ENCODE data around the gene AIF1. TPM values are rescaled to one million over a fixed set of nuclear protein-coding genes. Genes with fewer than 3 reads are reported as not detected.

The AIF1 gene
- total RNA-seq, 1 experiment from 2014 or later = not detected

- ChIA-PET CTCF (interaction anchor here (0.9 to 10.3 kb wide), 11 partner anchors 15 to 104 kb away, joined by 3 to 215 read pairs (median 4); partner anchors contain the start of genes ATP6V1G2, DDX39B, LST1 and LTB), POLR2A (interaction anchor here (1.1 to 1.5 kb wide), 3 partner anchors 13 to 54 kb away, joined by 3 to 4 read pairs (median 4); no protein-coding TSS in a partner anchor)
- Mint-ChIP-seq H3K36me3 (ENCODE audit: insufficient read depth, unreplicated experiment) (no peaks in the 10 kb centered on the region), H3K27me3 (ENCODE audit: insufficient read depth, unreplicated experiment) (no peaks in the 10 kb centered on the region), H3K4me1 (ENCODE audit: insufficient read depth, unreplicated experiment) (peaks cover 6% of the 10 kb centered on the region), H3K4me3 (ENCODE audit: unreplicated experiment) (no peak overlapping the region), H3K9me3 (ENCODE audit: unreplicated experiment) (no peaks in the 10 kb centered on the region), H3K27ac (ENCODE audit: low read depth, unreplicated experiment) (no peak overlapping the region)
- BruUV-seq (replicated peaks) = no TSS peak
- peak; percentile 56 for DNase-seq (ENCODE audit: unreplicated experiment)
- intact Hi-C loops (cut with micrococcal nuclease) = loop anchor here (5.0 kb wide), 1 partner anchor 200 kb away; no protein-coding TSS in a partner anchor
- peak; percentile 28 for TF ChIP-seq CTCF (IDR thresholded peaks at IDR 0.05; ENCODE audit: unreplicated experiment)
These were observed 18.0 kb upstream of the AIF1 start for GRCh38 chr6:31597006-31597405.

GRCh38 chr6:31607317-31607716 lies 7.7 kb upstream of the AIF1 start:
- Mint-ChIP-seq H3K27me3 (ENCODE audit: insufficient read depth, unreplicated experiment) (no peaks in the 10 kb centered on the region), H3K4me1 (ENCODE audit: insufficient read depth, unreplicated experiment) (no peaks in the 10 kb centered on the region), H3K27ac (ENCODE audit: low read depth, unreplicated experiment) (no peak overlapping the region), H3K9me3 (ENCODE audit: unreplicated experiment) (no peaks in the 10 kb centered on the region), H3K36me3 (ENCODE audit: insufficient read depth, unreplicated experiment) (no peaks in the 10 kb centered on the region), H3K4me3 (ENCODE audit: unreplicated experiment) (no peak overlapping the region)
- POLR2A ChIA-PET = no interaction called here
- no TSS peak for BruUV-seq (replicated peaks)
- no peak for DNase-seq (ENCODE audit: unreplicated experiment)
- intact Hi-C loops (cut with micrococcal nuclease) = no loop called here
- no peak for TF ChIP-seq CTCF (IDR thresholded peaks at IDR 0.05; ENCODE audit: unreplicated experiment)
- CTCF ChIA-PET = interaction anchor here (1.5 kb wide), 1 partner anchor 8 kb away, joined by 4 read pairs; no protein-coding TSS in a partner anchor

- no peaks in the 10 kb centered on the region for H3K36me3 Mint-ChIP-seq (ENCODE audit: insufficient read depth, unreplicated experiment)
- CTCF ChIA-PET = interaction anchor here (0.5 to 1.5 kb wide), 7 partner anchors 11 to 467 kb away, joined by 3 to 18 read pairs (median 3); partner anchors contain the start of gene ATP6V1G2
- H3K4me3 Mint-ChIP-seq (ENCODE audit: unreplicated experiment) = no peak overlapping the region
- intact Hi-C loops (cut with micrococcal nuclease) = no loop called here
- H3K4me1 Mint-ChIP-seq (ENCODE audit: insufficient read depth, unreplicated experiment) = no peaks in the 10 kb centered on the region
- H3K27ac Mint-ChIP-seq (ENCODE audit: low read depth, unreplicated experiment) = no peak overlapping the region
- POLR2A ChIA-PET = interaction anchor here (0.7 to 1.0 kb wide), 2 partner anchors 31 to 217 kb away, joined by 4 read pairs; no protein-coding TSS in a partner anchor
- BruUV-seq (replicated peaks) = no TSS peak
- H3K27me3 Mint-ChIP-seq (ENCODE audit: insufficient read depth, unreplicated experiment) = no peaks in the 10 kb centered on the region
- H3K9me3 Mint-ChIP-seq (ENCODE audit: unreplicated experiment) = no peaks in the 10 kb centered on the region
- DNase-seq (ENCODE audit: unreplicated experiment) = no peak
- no peak for TF ChIP-seq CTCF (IDR thresholded peaks at IDR 0.05; ENCODE audit: unreplicated experiment)
These were observed 5.3 kb upstream of the AIF1 start for GRCh38 chr6:31609519-31610406.

GRCh38 chr6:31610968-31611367 lies 4.1 kb upstream of the AIF1 start:
- DNase-seq (ENCODE audit: unreplicated experiment) = no peak
- ChIA-PET POLR2A (interaction anchor here (0.6 to 1.2 kb wide), 2 partner anchors 11 to 119 kb away, joined by 3 read pairs; no protein-coding TSS in a partner anchor), CTCF (interaction anchor here (0.9 kb wide), 1 partner anchor 12 kb away, joined by 5 read pairs; no protein-coding TSS in a partner anchor)
- intact Hi-C loops (cut with micrococcal nuclease) = no loop called here
- no peak overlapping the region for H3K4me3 Mint-ChIP-seq (ENCODE audit: unreplicated experiment)
- no peaks in the 10 kb centered on the region for H3K4me1 Mint-ChIP-seq (ENCODE audit: insufficient read depth, unreplicated experiment)
- H3K36me3 Mint-ChIP-seq (ENCODE audit: insufficient read depth, unreplicated experiment) = no peaks in the 10 kb centered on the region
- H3K27ac Mint-ChIP-seq (ENCODE audit: low read depth, unreplicated experiment) = no peak overlapping the region
- no peak for TF ChIP-seq CTCF (IDR thresholded peaks at IDR 0.05; ENCODE audit: unreplicated experiment)
- no peaks in the 10 kb centered on the region for H3K9me3 Mint-ChIP-seq (ENCODE audit: unreplicated experiment)
- BruUV-seq (replicated peaks) = no TSS peak
- no peaks in the 10 kb centered on the region for H3K27me3 Mint-ChIP-seq (ENCODE audit: insufficient read depth, unreplicated experiment)
